ENCODE results near the gene FAM117A. TPM values are rescaled to one million over a fixed set of nuclear protein-coding genes. Genes with fewer than 3 reads are reported as not detected.
A peak's percentile ranks its signal among the peaks of the same experiment; 100 is the strongest.

FAM117A gene
- total and polyA plus RNA-seq, 2 donors (not counting 1 experiment from before 2014, with no cell fraction given) = 93.4 to 162 TPM

- Mint-ChIP-seq H3K9me3 (ENCODE audit: insufficient read depth) (no peaks in the 10 kb centered on the region), H3K27ac (peak overlapping the region; percentile 99), H3K4me1 (peaks cover 48% of the 10 kb centered on the region), H3K27me3 (no peaks in the 10 kb centered on the region), H3K4me3 (peak overlapping the region; percentile 94)
- H3K4me2 ChIP-seq (replicated peaks; ENCODE audit: low read depth, low read length, poor library complexity, severe bottlenecking) = peak overlapping the region; percentile 81
- peak; percentile 94 for DNase-seq
- H3K27ac ChIP-seq (ENCODE audit: low read length in 2 of 2) = peak overlapping the region; percentile 98 to 99
- H3K27me3 ChIP-seq (replicated peaks in 1 of 4; ENCODE audit: control extremely low read depth in 1 of 4, control insufficient read depth in 3 of 4, insufficient read depth in 4 of 4, low read length in 3 of 4) = no peaks in the 10 kb centered on the region
- peaks cover 3% of the 10 kb centered on the region for H4K20me1 ChIP-seq (ENCODE audit: control insufficient read depth, insufficient read depth, low read length, poor library complexity, severe bottlenecking)
- ChIA-PET CTCF (interaction anchor here (0.7 to 1.5 kb wide), 5 partner anchors 13 to 120 kb away, joined by 3 to 13 read pairs (median 3); no protein-coding TSS in a partner anchor), POLR2A (interaction anchor here (1.0 to 1.2 kb wide), 2 partner anchors 88 to 107 kb away, joined by 4 to 9 read pairs; partner anchors contain the start of gene FAM117A)
- peak overlapping the region; percentile 36 for H2AFZ ChIP-seq (ENCODE audit: insufficient read depth, low read depth, low read length, poor library complexity, severe bottlenecking)
- intact Hi-C loops (cut with micrococcal nuclease) = loop anchor here (1.0 to 10.0 kb wide), 5 partner anchors 106 to 482 kb away; partner anchors contain the start of genes NGFR, PHB1 and ZNF652
- H3K36me3 ChIP-seq (replicated peaks in 1 of 2; ENCODE audit: control extremely low read depth in 1 of 2, control insufficient read depth in 1 of 2, extremely low read depth in 1 of 2, insufficient read depth in 2 of 2, low read length in 1 of 2) = peaks cover 4 to 25% of the 10 kb centered on the region in 2 experiments
- peaks cover 31 to 33% of the 10 kb centered on the region in 2 donors for H3K4me1 ChIP-seq (ENCODE audit: control insufficient read depth in 2 of 2, insufficient read depth in 2 of 2, low read length in 2 of 2)
- no peak for TF ChIP-seq CTCF (IDR thresholded peaks at IDR 0.05)
- no peak for TF ChIP-seq EZH2 (IDR thresholded peaks at IDR 0.05; ENCODE audit: borderline replicate concordance, insufficient read depth, low read depth, low read length, poor library complexity, severe bottlenecking)
- peak overlapping the region; percentile 99 for H3K9ac ChIP-seq (ENCODE audit: low read length)
- ATAC-seq (ENCODE audit: low read depth) = peak; percentile 41
- H3K79me2 ChIP-seq (ENCODE audit: control insufficient read depth, insufficient read depth, low read length) = peaks cover 51% of the 10 kb centered on the region
- peaks cover 0 to 3% (median 0%) of the 10 kb centered on the region in 3 donors for H3K9me3 ChIP-seq (ENCODE audit: control extremely low read depth in 1 of 3, control insufficient read depth in 2 of 3, insufficient read depth in 1 of 3, low read length in 2 of 3)
- H3K4me3 ChIP-seq (ENCODE audit: control extremely low read depth in 1 of 5, extremely low read depth in 1 of 5, insufficient read depth in 1 of 5, low read depth in 2 of 5, low read length in 4 of 5) = peak overlapping the region; percentile 73 to 97 (median 87)
- 0% methylated on average over 1 of the region's 5 CpGs for WGBS (ENCODE audit: insufficient coverage)
Measured at GRCh38 chr17:49676276-49676868, 87.6 kb downstream of the FAM117A start.

GRCh38 chr17:49674507-49674906 lies 89.4 kb downstream of the FAM117A start:
- Histone ChIP-seq H2AFZ (ENCODE audit: insufficient read depth, low read depth, low read length, poor library complexity, severe bottlenecking) (no peak overlapping the region), H3K27me3 (replicated peaks in 1 of 4; ENCODE audit: control extremely low read depth in 1 of 4, control insufficient read depth in 3 of 4, insufficient read depth in 4 of 4, low read length in 3 of 4) (no peaks in the 10 kb centered on the region), H3K9me3 (ENCODE audit: control extremely low read depth in 1 of 3, control insufficient read depth in 2 of 3, insufficient read depth in 1 of 3, low read length in 2 of 3) (peaks cover 0 to 3% (median 0%) of the 10 kb centered on the region in 3 donors), H3K4me3 (ENCODE audit: control extremely low read depth in 1 of 5, extremely low read depth in 1 of 5, insufficient read depth in 1 of 5, low read depth in 2 of 5, low read length in 4 of 5) (no peak overlapping the region), H3K4me2 (replicated peaks; ENCODE audit: low read depth, low read length, poor library complexity, severe bottlenecking) (no peak overlapping the region), H3K4me1 (ENCODE audit: control insufficient read depth in 2 of 2, insufficient read depth in 2 of 2, low read length in 2 of 2) (peaks cover 33 to 34% of the 10 kb centered on the region in 2 donors), H3K27ac (ENCODE audit: low read length in 2 of 2) (peak overlapping the region; percentile 98 to 99), H3K36me3 (replicated peaks in 1 of 2; ENCODE audit: control extremely low read depth in 1 of 2, control insufficient read depth in 1 of 2, extremely low read depth in 1 of 2, insufficient read depth in 2 of 2, low read length in 1 of 2) (peaks cover 8 to 28% of the 10 kb centered on the region in 2 experiments), H3K9ac (ENCODE audit: low read length) (no peak overlapping the region), H4K20me1 (ENCODE audit: control insufficient read depth, insufficient read depth, low read length, poor library complexity, severe bottlenecking) (peaks cover 21% of the 10 kb centered on the region), H3K79me2 (ENCODE audit: control insufficient read depth, insufficient read depth, low read length) (peaks cover 69% of the 10 kb centered on the region)
- no peak overlapping the region for H3K4me3 Mint-ChIP-seq
- TF ChIP-seq EZH2 (IDR thresholded peaks at IDR 0.05; ENCODE audit: borderline replicate concordance, insufficient read depth, low read depth, low read length, poor library complexity, severe bottlenecking) (no peak), CTCF (IDR thresholded peaks at IDR 0.05) (no peak)
- no peaks in the 10 kb centered on the region for H3K27me3 Mint-ChIP-seq
- H3K27ac Mint-ChIP-seq = peak overlapping the region; percentile 99
- peaks cover 57% of the 10 kb centered on the region for H3K4me1 Mint-ChIP-seq
- ChIA-PET POLR2A (no interaction called here), CTCF (interaction anchor here (1.2 to 2.9 kb wide), 4 partner anchors 12 to 107 kb away, joined by 3 to 12 read pairs (median 5); partner anchors contain the start of gene SLC35B1)
- H3K9me3 Mint-ChIP-seq (ENCODE audit: insufficient read depth) = no peaks in the 10 kb centered on the region
- no peak for ATAC-seq (ENCODE audit: low read depth)
- intact Hi-C loops (cut with micrococcal nuclease) = loop anchor here (10.0 kb wide), 2 partner anchors 260 to 480 kb away; partner anchors contain the start of gene PHB1
- no peak for DNase-seq

Measured in B cell (primary cell).